Inferior parietal cortex (tissue), 1 donor: Measurements from ENCODE around the gene CXCL6.

Source experiments
- DNase-seq: peaks from one replicate; pipeline ENCODE4 v3.0.0-alpha.2; 2016; ENCODE audit errors: extremely low spot score

The CXCL6 gene

DNA sequence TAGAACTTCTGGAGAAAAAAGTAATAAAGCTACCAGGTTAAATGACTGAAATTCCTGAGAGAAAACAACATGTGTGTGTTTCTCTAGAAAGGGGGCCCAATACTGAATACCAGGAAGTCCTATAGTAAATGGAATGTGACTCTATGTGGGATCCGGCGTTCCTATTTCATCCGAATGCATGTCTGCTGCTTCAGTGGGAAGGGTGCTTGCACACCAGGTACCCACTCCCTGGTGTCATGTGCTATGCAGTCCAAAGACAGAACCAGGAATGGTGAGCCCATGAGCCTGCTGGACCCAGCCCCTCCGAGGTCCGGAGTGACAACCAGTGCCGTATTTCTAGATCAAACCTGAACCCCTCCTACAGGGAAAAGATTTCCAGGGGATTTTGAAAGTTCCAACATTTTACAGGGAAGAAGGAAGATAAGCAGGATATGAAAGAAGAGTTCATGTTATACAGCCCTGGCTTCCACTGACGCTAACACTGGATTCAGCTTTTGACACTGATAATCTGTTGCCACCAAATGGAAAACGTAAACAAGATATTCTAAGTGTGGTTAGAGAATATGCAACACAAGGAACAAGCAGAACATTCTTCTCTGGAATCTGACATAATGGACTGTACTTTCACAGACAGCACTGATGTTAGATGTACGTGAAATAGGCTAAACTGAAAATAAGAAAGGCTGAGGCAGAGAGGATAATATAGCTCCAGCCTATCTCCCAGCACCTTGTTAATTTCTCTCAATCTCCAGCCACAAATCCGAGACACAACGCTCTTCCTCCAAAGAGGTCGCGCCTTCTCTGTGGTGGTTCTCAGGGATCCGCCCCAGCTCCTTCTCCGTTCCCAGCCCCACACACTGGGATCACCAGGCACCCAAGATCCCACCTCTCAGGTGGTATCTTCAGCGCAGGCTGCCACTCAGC lies 32.0 kb downstream of the CXCL6 start:
- no peak for DNase-seq

DNA sequence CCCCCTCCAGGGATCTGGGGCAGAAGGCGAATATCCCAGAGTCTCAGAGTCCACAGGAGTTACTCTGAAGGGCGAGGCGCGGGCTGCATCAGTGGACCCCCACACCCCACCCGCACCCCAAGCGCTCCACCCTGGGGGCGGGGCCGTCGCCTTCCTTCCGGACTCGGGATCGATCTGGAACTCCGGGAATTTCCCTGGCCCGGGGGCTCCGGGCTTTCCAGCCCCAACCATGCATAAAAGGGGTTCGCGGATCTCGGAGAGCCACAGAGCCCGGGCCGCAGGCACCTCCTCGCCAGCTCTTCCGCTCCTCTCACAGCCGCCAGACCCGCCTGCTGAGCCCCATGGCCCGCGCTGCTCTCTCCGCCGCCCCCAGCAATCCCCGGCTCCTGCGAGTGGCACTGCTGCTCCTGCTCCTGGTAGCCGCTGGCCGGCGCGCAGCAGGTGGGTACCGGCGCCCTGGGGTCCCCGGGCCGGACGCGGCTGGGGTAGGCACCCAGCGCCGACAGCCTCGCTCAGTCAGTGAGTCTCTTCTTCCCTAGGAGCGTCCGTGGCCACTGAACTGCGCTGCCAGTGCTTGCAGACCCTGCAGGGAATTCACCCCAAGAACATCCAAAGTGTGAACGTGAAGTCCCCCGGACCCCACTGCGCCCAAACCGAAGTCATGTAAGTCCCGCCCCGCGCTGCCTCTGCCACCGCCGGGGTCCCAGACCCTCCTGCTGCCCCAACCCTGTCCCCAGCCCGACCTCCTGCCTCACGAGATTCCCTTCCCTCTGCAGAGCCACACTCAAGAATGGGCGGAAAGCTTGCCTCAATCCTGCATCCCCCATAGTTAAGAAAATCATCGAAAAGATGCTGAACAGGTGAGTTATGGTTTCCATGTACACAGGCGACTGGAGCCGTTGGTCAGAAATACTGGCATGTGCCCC lies 32.9 kb downstream of the CXCL6 start, which contains the start of gene CXCL1:
Gene CXCL1 (plus strand): TSS at position 264 of the 926 bp plus-strand sequence. CDS start 78 bp downstream, at position 342.
- DNase-seq: no peak

DNA sequence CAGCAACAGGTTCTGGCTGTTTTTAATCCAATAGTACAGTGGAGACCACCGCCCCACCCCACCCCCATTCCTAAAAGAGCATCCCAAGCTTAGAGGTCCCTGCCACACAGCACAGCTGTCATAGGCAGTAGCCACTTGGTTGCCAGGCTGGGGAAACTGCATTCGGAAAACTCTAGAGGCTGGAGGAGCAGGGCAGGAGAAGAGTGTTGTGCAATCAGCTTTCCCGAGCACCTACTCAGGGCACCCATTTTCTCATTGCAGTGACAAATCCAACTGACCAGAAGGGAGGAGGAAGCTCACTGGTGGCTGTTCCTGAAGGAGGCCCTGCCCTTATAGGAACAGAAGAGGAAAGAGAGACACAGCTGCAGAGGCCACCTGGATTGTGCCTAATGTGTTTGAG lies 33.8 kb downstream of the CXCL6 start:
- no peak for DNase-seq

DNA sequence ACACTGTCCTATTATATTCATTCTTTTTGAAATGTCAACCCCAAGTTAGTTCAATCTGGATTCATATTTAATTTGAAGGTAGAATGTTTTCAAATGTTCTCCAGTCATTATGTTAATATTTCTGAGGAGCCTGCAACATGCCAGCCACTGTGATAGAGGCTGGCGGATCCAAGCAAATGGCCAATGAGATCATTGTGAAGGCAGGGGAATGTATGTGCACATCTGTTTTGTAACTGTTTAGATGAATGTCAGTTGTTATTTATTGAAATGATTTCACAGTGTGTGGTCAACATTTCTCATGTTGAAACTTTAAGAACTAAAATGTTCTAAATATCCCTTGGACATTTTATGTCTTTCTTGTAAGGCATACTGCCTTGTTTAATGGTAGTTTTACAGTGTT lies 34.3 kb downstream of the CXCL6 start:
- DNase-seq: no peak

DNA sequence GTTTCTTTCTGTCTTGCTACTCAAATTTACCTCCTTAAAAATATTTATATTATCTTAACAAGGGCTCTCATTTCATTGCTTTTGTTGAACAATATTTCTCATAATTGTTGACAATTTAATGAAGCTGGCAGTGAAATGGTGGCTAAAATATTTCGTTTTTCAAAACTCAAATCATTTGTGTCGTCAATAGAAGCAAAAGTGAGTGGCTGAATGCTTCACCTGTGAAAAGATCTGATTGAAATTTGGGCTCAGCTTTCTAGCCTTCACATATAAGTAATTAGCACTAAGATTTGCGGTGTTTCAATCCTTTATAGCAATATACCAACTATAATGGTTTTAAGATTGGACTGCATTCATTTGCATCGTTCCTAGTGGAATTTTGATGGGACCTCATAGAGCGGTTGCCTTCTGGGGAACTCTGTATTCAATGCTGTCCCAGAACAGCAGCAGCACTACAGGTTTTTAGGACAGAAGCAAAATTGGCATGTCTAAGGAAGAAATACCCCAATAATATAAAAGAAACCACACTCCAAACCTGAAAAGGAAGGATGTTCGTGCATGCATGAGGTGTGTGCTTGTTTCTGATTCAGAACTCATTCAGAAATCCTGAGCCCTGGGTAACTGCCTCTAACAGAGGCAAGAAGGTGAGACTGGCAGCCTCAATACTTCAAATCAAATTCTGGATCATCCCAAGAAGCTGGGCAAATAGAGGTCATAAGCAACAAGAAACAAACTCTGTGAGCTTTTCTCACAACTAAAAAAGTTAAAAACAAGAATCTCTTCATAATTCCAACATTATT lies 35.2 kb downstream of the CXCL6 start:
- no peak for DNase-seq

DNA sequence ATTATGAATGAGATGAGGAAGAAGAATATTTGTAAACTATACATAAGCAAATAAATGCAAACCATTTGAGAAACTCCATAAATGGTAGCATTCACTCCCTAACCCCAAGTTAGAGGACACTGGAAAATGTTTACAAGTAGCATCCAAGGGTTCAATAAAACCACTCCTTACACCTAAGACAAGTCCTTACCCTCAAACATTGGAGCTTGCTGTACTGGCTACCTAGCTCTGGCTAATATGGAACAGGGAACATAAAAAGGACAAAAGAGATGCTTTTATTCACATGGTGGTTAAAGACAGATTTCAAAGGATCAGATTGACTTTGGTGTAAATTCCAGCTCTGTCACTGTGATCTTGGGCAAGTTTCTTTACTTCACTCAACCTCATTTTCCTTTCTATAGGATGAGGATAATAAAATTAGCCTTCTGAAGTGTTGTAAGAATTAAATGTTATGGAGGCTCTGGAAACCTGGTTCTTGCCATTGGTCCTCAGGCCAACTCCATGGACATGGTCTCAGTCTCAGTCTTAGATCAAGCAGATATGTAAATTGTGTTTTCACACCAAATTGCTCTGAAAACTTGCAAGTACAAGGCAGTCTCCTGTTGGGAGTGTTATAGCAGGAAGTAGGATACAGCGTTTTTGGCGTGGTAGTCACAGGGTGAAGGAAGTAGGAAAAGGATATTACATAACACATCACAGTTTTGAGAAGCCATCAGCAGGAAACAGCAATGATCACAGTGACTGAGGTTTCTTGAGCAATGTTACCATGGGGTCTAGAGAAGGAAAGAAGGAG lies 36.0 kb downstream of the CXCL6 start:
- no peak for DNase-seq

DNA sequence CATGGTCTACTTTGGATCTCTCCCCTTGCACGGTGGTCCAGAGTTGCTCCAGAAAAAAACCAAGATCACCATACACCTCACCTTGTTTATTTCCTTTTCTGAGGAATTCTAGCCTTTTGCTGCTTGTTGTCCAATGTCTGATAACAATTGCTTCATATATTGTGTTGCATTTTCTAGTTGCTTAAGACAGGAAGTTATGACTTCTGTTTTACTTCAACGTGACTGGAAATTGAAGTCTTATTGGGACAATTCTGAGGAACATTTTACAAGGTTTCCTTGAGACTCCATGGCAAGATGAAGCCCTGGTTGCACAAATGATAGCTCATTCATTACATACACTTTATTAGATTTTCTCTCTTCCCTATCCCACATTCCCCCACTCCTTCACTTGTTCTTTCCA lies 37.9 kb downstream of the CXCL6 start:
- no peak for DNase-seq

DNA sequence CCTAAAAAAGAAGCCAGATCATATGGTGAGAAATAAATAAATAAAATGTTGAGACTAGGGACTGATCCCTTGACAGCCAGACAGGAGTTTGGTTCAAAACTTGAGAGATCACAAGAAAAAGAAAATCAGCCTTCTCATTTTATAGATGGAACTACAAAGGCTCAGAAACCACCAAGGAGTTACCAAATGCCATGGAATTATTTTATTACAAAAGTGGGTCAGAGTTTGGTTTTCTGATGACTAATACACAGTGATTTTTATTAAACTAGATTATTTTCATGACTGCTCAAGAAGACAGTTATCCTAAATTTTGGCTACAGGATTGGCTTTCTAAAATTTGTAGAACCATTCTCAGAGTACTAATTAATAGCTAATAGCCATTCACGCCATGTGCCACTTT lies 38.9 kb downstream of the CXCL6 start:
- no peak for DNase-seq

DNA sequence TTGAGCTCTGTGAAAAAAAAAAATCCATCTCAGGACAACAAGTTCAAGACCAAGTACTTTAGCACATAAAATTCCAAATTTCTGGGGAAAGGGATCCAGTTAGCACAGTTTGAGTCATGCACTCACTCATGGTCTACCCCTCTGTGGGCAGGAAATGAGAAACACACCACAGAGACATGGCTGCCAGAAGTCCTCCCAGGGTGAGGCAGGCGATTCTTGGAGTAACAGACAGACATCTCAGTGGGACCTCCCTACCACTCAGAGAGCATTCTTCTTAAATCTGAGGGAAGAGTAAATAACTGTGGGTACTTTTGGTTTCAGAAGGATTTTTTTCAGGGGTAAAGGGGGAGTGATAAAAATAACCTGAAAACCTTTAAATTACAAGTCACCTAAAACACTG lies 46.8 kb downstream of the CXCL6 start:
- DNase-seq: no peak

DNA sequence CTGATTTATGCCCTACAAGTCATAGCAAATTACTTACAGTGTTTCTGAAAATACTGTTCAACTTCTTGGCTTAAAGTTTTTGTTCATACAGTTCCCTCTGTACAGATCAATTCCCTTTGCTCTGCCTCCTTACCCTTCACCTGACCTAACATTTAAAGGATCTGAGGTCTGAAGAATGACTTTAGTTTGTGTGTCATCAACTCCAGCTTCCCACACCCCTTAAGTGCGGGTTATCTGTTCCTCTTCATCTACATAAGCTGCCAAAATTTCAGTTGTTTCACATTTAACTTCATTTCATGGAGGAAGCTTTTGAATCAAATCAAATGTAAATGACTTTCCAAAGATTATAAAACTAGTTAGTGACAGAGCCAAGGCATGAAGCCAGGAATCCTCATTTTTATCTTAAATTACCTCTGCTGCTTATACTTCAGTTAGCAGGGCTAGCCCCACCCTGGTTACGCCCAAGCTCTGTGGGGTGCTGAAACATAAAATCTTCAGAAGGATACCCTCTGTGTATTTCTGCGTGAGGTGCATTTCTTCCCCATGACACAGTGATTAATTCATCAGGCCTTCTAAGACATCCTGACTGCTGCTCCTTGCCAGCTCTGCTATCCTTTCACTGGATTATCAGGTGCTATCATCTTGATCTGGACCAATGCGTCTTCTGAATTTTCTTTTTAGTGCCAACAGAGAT lies 49.2 kb downstream of the CXCL6 start:
- DNase-seq: no peak
